Fibroblast of lung (primary cell): Measurements from ENCODE around the gene CXCL9. TPM values are rescaled to one million over a fixed set of nuclear protein-coding genes. Genes with fewer than 3 reads are reported as not detected.

ENCODE experiments used
- DNase-seq, 2 donors: peaks; one replicate each; pipeline versions ENCODE4 v3.0.0 to v3.0.0-alpha.2; 2010; ENCODE audit warnings: low read depth in 2 of 2
- H2AFZ ChIP-seq: 2 replicates; pipeline ENCODE4 v1.5.1; 2012; ENCODE audit warnings: low read length, control low read depth, inconsistent platforms
- H3K27ac ChIP-seq: 2 replicates; pipeline ENCODE4 v1.5.1; 2011; ENCODE audit warnings: low read length, control low read depth; ENCODE audit not compliant: insufficient read depth
- H3K27me3 ChIP-seq: 2 replicates; pipeline ENCODE4 v1.5.1; 2011; ENCODE audit warnings: mild to moderate bottlenecking, low read length; ENCODE audit not compliant: control insufficient read depth, insufficient read depth
- H3K36me3 ChIP-seq: 2 replicates; pipeline ENCODE4 v1.5.1; 2011; ENCODE audit warnings: low read length; ENCODE audit not compliant: control insufficient read depth, insufficient read depth
- H3K4me1 ChIP-seq: 2 replicates; pipeline ENCODE4 v1.5.1; 2011; ENCODE audit warnings: low read length; ENCODE audit not compliant: control insufficient read depth, insufficient read depth; ENCODE audit errors: extremely low read depth
- H3K4me2 ChIP-seq: 2 replicates; pipeline ENCODE4 v1.5.1; 2011; ENCODE audit warnings: low read length, control low read depth; ENCODE audit not compliant: insufficient read depth; ENCODE audit errors: extremely low read depth
- H3K4me3 ChIP-seq, 4 experiments: fragments of 200-600 bp in 1 of 4; sonication (generic) in 1 of 4; replicated peaks in 1 of 4; 2 replicates each; pipeline ENCODE4 v1.5.1; 2011 to 2016; ENCODE audit warnings: low read length in 4 of 4, low read depth in 3 of 4, mild to moderate bottlenecking in 3 of 4, control low read depth in 2 of 4, inconsistent platforms in 1 of 4, mixed read lengths in 1 of 4; ENCODE audit not compliant: insufficient read depth in 1 of 4; ENCODE audit errors: control extremely low read depth in 1 of 4
- H3K79me2 ChIP-seq: 2 replicates; pipeline ENCODE4 v1.5.1; 2012; ENCODE audit warnings: mild to moderate bottlenecking, low read length, inconsistent platforms; ENCODE audit not compliant: control insufficient read depth, insufficient read depth
- H3K9ac ChIP-seq: 2 replicates; pipeline ENCODE4 v1.5.1; 2011; ENCODE audit warnings: mild to moderate bottlenecking, low read length, control low read depth; ENCODE audit not compliant: insufficient read depth
- H3K9me3 ChIP-seq: 2 replicates; pipeline ENCODE4 v1.5.1; 2012; ENCODE audit warnings: low read depth, low read length; ENCODE audit not compliant: control insufficient read depth, insufficient read depth
- H4K20me1 ChIP-seq: 2 replicates; pipeline ENCODE4 v1.5.1; 2011; ENCODE audit warnings: low read length; ENCODE audit not compliant: control insufficient read depth, insufficient read depth; ENCODE audit errors: extremely low read depth
- CTCF ChIP-seq, 2 donors: IDR thresholded peaks in 1 of 2; conservative IDR thresholded peaks in 1 of 2; 1 replicate in 1 of 2; 2 replicates in 1 of 2; pipeline ENCODE4 v1.5.1; 2011 to 2012; ENCODE audit warnings: low read length in 2 of 2, control low read depth in 1 of 2, inconsistent platforms in 1 of 2, low read depth in 1 of 2, mild to moderate bottlenecking in 1 of 2
- EZH2 ChIP-seq: IDR thresholded peaks from 2 replicates; pipeline ENCODE4 v1.5.1; 2012; ENCODE audit warnings: low read length, control low read depth, mild to moderate bottlenecking; ENCODE audit errors: missing control alignments
- polyA plus RNA-seq, 2 donors: library from polyadenylated mRNA; depleted of rRNA in 1 of 2; stranded (reverse) in 1 of 2; unstranded in 1 of 2; fragments of >200 nt; gene quantifications; 2 replicates each; pipeline ENCODE4 v1.2.1, GENCODE V29; 2011 to 2012; ENCODE audit warnings: missing spikeins in 1 of 2
- total RNA-seq: library from RNA; depleted of rRNA; stranded (reverse); fragments of >200 nt; gene quantifications from 2 replicates; pipeline ENCODE4 v1.2.1, GENCODE V29; 2014

CXCL9 gene
- total and polyA plus RNA-seq, 2 donors (not counting 1 experiment from before 2014, with no cell fraction given): not detected

GRCh38 chr4:76036855-76037254 is 29.5 kb upstream of the CXCL9 start:
- Histone ChIP-seq H3K36me3 (no peaks in the 10 kb centered on the region), H3K9me3 (no peaks in the 10 kb centered on the region), H3K4me2 (no peak overlapping the region), H3K4me1 (no peaks in the 10 kb centered on the region), H3K27me3 (no peaks in the 10 kb centered on the region), H2AFZ (no peak overlapping the region), H3K9ac (no peak overlapping the region), H3K79me2 (no peaks in the 10 kb centered on the region), H3K27ac (no peak overlapping the region), H3K4me3 (no peak overlapping the region), H4K20me1 (no peaks in the 10 kb centered on the region)
- TF ChIP-seq CTCF (conservative IDR thresholded peaks at IDR 0.05 in 1 of 2, IDR thresholded peaks at IDR 0.05 in 1 of 2; ENCODE audit: low read depth in 1 of 2, low read length in 2 of 2) (no peak), EZH2 (no peak)
- DNase-seq: no peak

DNA sequence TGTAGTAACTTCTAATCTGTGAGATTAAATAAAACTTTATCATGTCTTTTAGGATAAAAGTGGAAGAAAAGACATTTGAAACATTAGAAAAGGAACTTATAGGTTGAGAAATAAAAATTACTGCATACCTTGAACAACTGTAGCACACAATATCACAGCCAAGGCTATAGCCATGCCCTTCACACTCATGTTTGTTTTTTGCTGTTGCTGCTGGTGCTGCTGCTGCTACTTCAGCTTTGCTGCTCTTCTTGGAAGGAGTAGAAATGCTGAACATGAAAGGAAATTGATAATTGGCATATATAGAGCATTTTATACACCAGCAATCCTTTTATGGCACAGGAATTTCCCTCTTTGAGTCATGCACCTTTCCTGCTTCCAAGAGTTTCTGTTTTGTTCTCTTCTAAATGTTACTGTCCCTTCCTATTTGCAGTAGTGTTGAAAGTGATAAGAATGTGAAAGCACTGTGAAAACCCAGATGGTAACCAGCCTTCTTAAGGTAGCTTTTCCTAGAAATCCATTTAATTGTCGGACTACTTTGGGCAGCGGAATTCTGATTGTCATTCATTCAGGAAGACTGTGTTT is 28.6 kb upstream of the CXCL9 start, which contains the start of gene CXCL11:
CXCL11 (minus strand) TSS at position 272 of the 582 bp plus-strand sequence; CDS start at position 189, 83 bp downstream.
- no peak within 1 kb of the TSS for H3K4me3 ChIP-seq
- H3K9ac ChIP-seq: no peak within 1 kb of the TSS
- H3K79me2 ChIP-seq: no peaks in the 10 kb centered on the region
- no peaks in the 10 kb centered on the region for H3K27me3 ChIP-seq
- no peaks in the 10 kb centered on the region for H3K36me3 ChIP-seq
- H2AFZ ChIP-seq: no peak within 1 kb of the TSS
- TF ChIP-seq CTCF (conservative IDR thresholded peaks at IDR 0.05 in 1 of 2, IDR thresholded peaks at IDR 0.05 in 1 of 2; ENCODE audit: low read depth in 1 of 2, low read length in 2 of 2): no peak
- TF ChIP-seq EZH2: no peak
- no peaks in the 10 kb centered on the region for H3K4me1 ChIP-seq
- no peak within 1 kb of the TSS for H3K4me2 ChIP-seq
- H3K27ac ChIP-seq: no peak within 1 kb of the TSS
- H4K20me1 ChIP-seq: no peaks in the 10 kb centered on the region
- H3K9me3 ChIP-seq: no peaks in the 10 kb centered on the region
- no peak for DNase-seq

- TF ChIP-seq EZH2: no peak
- TF ChIP-seq CTCF (conservative IDR thresholded peaks at IDR 0.05 in 1 of 2, IDR thresholded peaks at IDR 0.05 in 1 of 2; ENCODE audit: low read depth in 1 of 2, low read length in 2 of 2): no peak
- no peak overlapping the region for H3K4me2 ChIP-seq
- H3K79me2 ChIP-seq: no peaks in the 10 kb centered on the region
- no peaks in the 10 kb centered on the region for H4K20me1 ChIP-seq
- no peak for DNase-seq
- no peaks in the 10 kb centered on the region for H3K9me3 ChIP-seq
- H3K4me3 ChIP-seq: no peak overlapping the region
- no peaks in the 10 kb centered on the region for H3K27me3 ChIP-seq
- H3K4me1 ChIP-seq: no peaks in the 10 kb centered on the region
- no peak overlapping the region for H3K9ac ChIP-seq
- H3K27ac ChIP-seq: no peak overlapping the region
- no peak overlapping the region for H2AFZ ChIP-seq
- H3K36me3 ChIP-seq: no peaks in the 10 kb centered on the region
These were observed 27.8 kb upstream of the CXCL9 start for GRCh38 chr4:76035141-76035540.
